K562 (cell line): ENCODE results near the gene C6orf47. TPM values are rescaled to one million over a fixed set of nuclear protein-coding genes. Genes with fewer than 3 reads are reported as not detected.

Experiments
- ARID4B ChIP-seq: sonication (generic); formaldehyde crosslinking; IDR thresholded peaks from 2 replicates; pipeline ENCODE4 v1.8.0; 2022; ENCODE audit warnings: mild to moderate bottlenecking, missing genetic modification reagents
- NRF1 ChIP-seq, 2 experiments: fragments of 450-650 bp; IDR thresholded peaks in 1 of 2; conservative IDR thresholded peaks in 1 of 2; 2 replicates each; pipeline ENCODE4 v1.6.1; 2014; ENCODE audit warnings: mild to moderate bottlenecking in 2 of 2
- THAP7 ChIP-seq: fragments of 250-450 bp; sonication (Bioruptor Pico); IDR thresholded peaks from 2 replicates; pipeline ENCODE4 v1.5.0; 2021
- YY1 ChIP-seq, 3 experiments: IDR thresholded peaks; 2 replicates each; pipeline ENCODE4 v1.6.1; 2011; ENCODE audit warnings: low read length in 2 of 3, mild to moderate bottlenecking in 2 of 3, moderate library complexity in 2 of 3, borderline replicate concordance in 1 of 3, control low read depth in 1 of 3, low read depth in 1 of 3; ENCODE audit not compliant: insufficient read depth in 3 of 3, insufficient replicate concordance in 2 of 3, control insufficient read depth in 1 of 3, insufficient read length in 1 of 3; ENCODE audit errors: extremely low read depth in 1 of 3
- ZBTB7A ChIP-seq: IDR thresholded peaks from 2 replicates; pipeline ENCODE4 v1.6.1; 2011; ENCODE audit warnings: low read depth, mild to moderate bottlenecking, low read length, moderate library complexity, borderline replicate concordance; ENCODE audit not compliant: control insufficient read depth
- ZKSCAN1 ChIP-seq: fragments of 150-350 bp; IDR thresholded peaks from 2 replicates; pipeline ENCODE4 v1.6.1; 2016; ENCODE audit warnings: low read depth, low read length
- ZNF639 ChIP-seq, 2 experiments: fragments of 200-800 bp in 1 of 2; sonication (Bioruptor generic) in 1 of 2; sonication (generic) in 1 of 2; formaldehyde crosslinking in 1 of 2; IDR thresholded peaks in 1 of 2; conservative IDR thresholded peaks in 1 of 2; 2 replicates each; pipeline versions ENCODE4 v1.5.0 to v1.6.1; 2016 to 2020; ENCODE audit warnings: missing compliant biosample characterization in 1 of 2, missing genetic modification characterization in 1 of 2, missing genetic modification reagents in 1 of 2
- polyA plus RNA-seq, 8 experiments: library from polyadenylated mRNA; depleted of rRNA in 4 of 8; stranded (reverse) in 5 of 8; unstranded in 3 of 8; fragments of >200 nt; fragmentation: Nextera tagmentation in 2 of 8; fragmentation: Illumina TruSeq in 1 of 8; extraction: Ambion mirVana in 2 of 8; extraction: Trizol in 1 of 8; gene quantifications; 2 replicates each; pipeline versions ENCODE4 v1.2.1 to v1.2.3, GENCODE V29; 2011 to 2014; ENCODE audit warnings: inconsistent platforms in 1 of 8, missing spikeins in 1 of 8
- total RNA-seq, 7 experiments: library from RNA; depleted of rRNA in 6 of 7; stranded (reverse); fragments of >200 nt in 6 of 7; fragmentation: Illumina TruSeq in 2 of 7; extraction: Trizol in 2 of 7; gene quantifications; 2 replicates each; pipeline versions ENCODE4 v1.2.1 to v1.2.3, GENCODE V29; 2011 to 2021; ENCODE audit warnings: low replicate concordance in 1 of 7
- TF ChIP-seq, protein P1 (sequence below): fragments of 250-450 bp; sonication (Bioruptor Pico); IDR thresholded peaks from 2 replicates; pipeline ENCODE4 v1.4.0; 2020

C6orf47 gene
- total and polyA plus RNA-seq, 9 of the 15 experiments (the other 6 are each of a cell fraction or from before 2014, with no cell fraction given): 0.14 to 43.8 (median 27.0) TPM

GRCh38 chr6:31689249-31690110, 28.9 kb upstream of the C6orf47 start (continued):
- TF ChIP-seq YY1 (IDR thresholded peaks at IDR 0.05; ENCODE audit: borderline replicate concordance in 1 of 3, control insufficient read depth in 1 of 3, extremely low read depth in 1 of 3, insufficient read depth in 3 of 3, insufficient read length in 1 of 3, insufficient replicate concordance in 2 of 3, low read depth in 1 of 3, low read length in 2 of 3) (no peak), ZBTB7A (peak; percentile 44), ZNF639 (CRISPR knock-in tag; conservative IDR thresholded peaks at IDR 0.05 in 1 of 2, IDR thresholded peaks at IDR 0.05 in 1 of 2) (0 out of 4 replicates have a peak, but pooled peaks of 1 of the 2 experiments have one; percentile 15), ARID4B (CRISPR knock-in tag) (0 out of 2 replicates have a peak, but pooled peaks have one; percentile 48), ZKSCAN1 (peak; percentile 44; the same call in 1 of the 2 replicates), THAP7 (0 out of 2 replicates have a peak, but pooled peaks have one; percentile 41), NRF1 (conservative IDR thresholded peaks at IDR 0.05 in 1 of 2, IDR thresholded peaks at IDR 0.05 in 1 of 2) (no peak)
- TF ChIP-seq, protein P1, sequence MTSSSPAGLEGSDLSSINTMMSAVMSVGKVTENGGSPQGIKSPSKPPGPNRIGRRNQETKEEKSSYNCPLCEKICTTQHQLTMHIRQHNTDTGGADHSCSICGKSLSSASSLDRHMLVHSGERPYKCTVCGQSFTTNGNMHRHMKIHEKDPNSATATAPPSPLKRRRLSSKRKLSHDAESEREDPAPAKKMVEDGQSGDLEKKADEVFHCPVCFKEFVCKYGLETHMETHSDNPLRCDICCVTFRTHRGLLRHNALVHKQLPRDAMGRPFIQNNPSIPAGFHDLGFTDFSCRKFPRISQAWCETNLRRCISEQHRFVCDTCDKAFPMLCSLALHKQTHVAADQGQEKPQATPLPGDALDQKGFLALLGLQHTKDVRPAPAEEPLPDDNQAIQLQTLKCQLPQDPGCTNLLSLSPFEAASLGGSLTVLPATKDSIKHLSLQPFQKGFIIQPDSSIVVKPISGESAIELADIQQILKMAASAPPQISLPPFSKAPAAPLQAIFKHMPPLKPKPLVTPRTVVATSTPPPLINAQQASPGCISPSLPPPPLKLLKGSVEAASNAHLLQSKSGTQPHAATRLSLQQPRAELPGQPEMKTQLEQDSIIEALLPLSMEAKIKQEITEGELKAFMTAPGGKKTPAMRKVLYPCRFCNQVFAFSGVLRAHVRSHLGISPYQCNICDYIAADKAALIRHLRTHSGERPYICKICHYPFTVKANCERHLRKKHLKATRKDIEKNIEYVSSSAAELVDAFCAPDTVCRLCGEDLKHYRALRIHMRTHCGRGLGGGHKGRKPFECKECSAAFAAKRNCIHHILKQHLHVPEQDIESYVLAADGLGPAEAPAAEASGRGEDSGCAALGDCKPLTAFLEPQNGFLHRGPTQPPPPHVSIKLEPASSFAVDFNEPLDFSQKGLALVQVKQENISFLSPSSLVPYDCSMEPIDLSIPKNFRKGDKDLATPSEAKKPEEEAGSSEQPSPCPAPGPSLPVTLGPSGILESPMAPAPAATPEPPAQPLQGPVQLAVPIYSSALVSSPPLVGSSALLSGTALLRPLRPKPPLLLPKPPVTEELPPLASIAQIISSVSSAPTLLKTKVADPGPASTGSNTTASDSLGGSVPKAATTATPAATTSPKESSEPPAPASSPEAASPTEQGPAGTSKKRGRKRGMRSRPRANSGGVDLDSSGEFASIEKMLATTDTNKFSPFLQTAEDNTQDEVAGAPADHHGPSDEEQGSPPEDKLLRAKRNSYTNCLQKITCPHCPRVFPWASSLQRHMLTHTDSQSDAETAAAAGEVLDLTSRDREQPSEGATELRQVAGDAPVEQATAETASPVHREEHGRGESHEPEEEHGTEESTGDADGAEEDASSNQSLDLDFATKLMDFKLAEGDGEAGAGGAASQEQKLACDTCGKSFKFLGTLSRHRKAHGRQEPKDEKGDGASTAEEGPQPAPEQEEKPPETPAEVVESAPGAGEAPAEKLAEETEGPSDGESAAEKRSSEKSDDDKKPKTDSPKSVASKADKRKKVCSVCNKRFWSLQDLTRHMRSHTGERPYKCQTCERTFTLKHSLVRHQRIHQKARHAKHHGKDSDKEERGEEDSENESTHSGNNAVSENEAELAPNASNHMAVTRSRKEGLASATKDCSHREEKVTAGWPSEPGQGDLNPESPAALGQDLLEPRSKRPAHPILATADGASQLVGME (CRISPR knock-in tag): peak; percentile 30; the same call in 1 of the 2 replicates
